Fibroblast of lung (primary cell): Measurements from ENCODE around the gene MAP4K5. TPM values are rescaled to one million over a fixed set of nuclear protein-coding genes. Genes with fewer than 3 reads are reported as not detected.

Source experiments
- DNase-seq, 2 donors: peaks; one replicate each; pipeline versions ENCODE4 v3.0.0 to v3.0.0-alpha.2; 2010; ENCODE audit warnings: low read depth in 2 of 2
- H2AFZ ChIP-seq: 2 replicates; pipeline ENCODE4 v1.5.1; 2012; ENCODE audit warnings: low read length, control low read depth, inconsistent platforms
- H3K27ac ChIP-seq: 2 replicates; pipeline ENCODE4 v1.5.1; 2011; ENCODE audit warnings: low read length, control low read depth; ENCODE audit not compliant: insufficient read depth
- H3K27me3 ChIP-seq: 2 replicates; pipeline ENCODE4 v1.5.1; 2011; ENCODE audit warnings: mild to moderate bottlenecking, low read length; ENCODE audit not compliant: control insufficient read depth, insufficient read depth
- H3K36me3 ChIP-seq: 2 replicates; pipeline ENCODE4 v1.5.1; 2011; ENCODE audit warnings: low read length; ENCODE audit not compliant: control insufficient read depth, insufficient read depth
- H3K4me1 ChIP-seq: 2 replicates; pipeline ENCODE4 v1.5.1; 2011; ENCODE audit warnings: low read length; ENCODE audit not compliant: control insufficient read depth, insufficient read depth; ENCODE audit errors: extremely low read depth
- H3K4me2 ChIP-seq: 2 replicates; pipeline ENCODE4 v1.5.1; 2011; ENCODE audit warnings: low read length, control low read depth; ENCODE audit not compliant: insufficient read depth; ENCODE audit errors: extremely low read depth
- H3K4me3 ChIP-seq, 4 experiments: fragments of 200-600 bp in 1 of 4; sonication (generic) in 1 of 4; replicated peaks in 1 of 4; 2 replicates each; pipeline ENCODE4 v1.5.1; 2011 to 2016; ENCODE audit warnings: low read length in 4 of 4, low read depth in 3 of 4, mild to moderate bottlenecking in 3 of 4, control low read depth in 2 of 4, inconsistent platforms in 1 of 4, mixed read lengths in 1 of 4; ENCODE audit not compliant: insufficient read depth in 1 of 4; ENCODE audit errors: control extremely low read depth in 1 of 4
- H3K79me2 ChIP-seq: 2 replicates; pipeline ENCODE4 v1.5.1; 2012; ENCODE audit warnings: mild to moderate bottlenecking, low read length, inconsistent platforms; ENCODE audit not compliant: control insufficient read depth, insufficient read depth
- H3K9ac ChIP-seq: 2 replicates; pipeline ENCODE4 v1.5.1; 2011; ENCODE audit warnings: mild to moderate bottlenecking, low read length, control low read depth; ENCODE audit not compliant: insufficient read depth
- H3K9me3 ChIP-seq: 2 replicates; pipeline ENCODE4 v1.5.1; 2012; ENCODE audit warnings: low read depth, low read length; ENCODE audit not compliant: control insufficient read depth, insufficient read depth
- H4K20me1 ChIP-seq: 2 replicates; pipeline ENCODE4 v1.5.1; 2011; ENCODE audit warnings: low read length; ENCODE audit not compliant: control insufficient read depth, insufficient read depth; ENCODE audit errors: extremely low read depth
- EZH2 ChIP-seq: IDR thresholded peaks from 2 replicates; pipeline ENCODE4 v1.5.1; 2012; ENCODE audit warnings: low read length, control low read depth, mild to moderate bottlenecking; ENCODE audit errors: missing control alignments
- polyA plus RNA-seq, 2 donors: library from polyadenylated mRNA; depleted of rRNA in 1 of 2; stranded (reverse) in 1 of 2; unstranded in 1 of 2; fragments of >200 nt; gene quantifications; 2 replicates each; pipeline ENCODE4 v1.2.1, GENCODE V29; 2011 to 2012; ENCODE audit warnings: missing spikeins in 1 of 2
- total RNA-seq: library from RNA; depleted of rRNA; stranded (reverse); fragments of >200 nt; gene quantifications from 2 replicates; pipeline ENCODE4 v1.2.1, GENCODE V29; 2014
- TF ChIP-seq, protein P1 (sequence below), 2 donors: IDR thresholded peaks in 1 of 2; conservative IDR thresholded peaks in 1 of 2; 1 replicate in 1 of 2; 2 replicates in 1 of 2; pipeline ENCODE4 v1.5.1; 2011 to 2012; ENCODE audit warnings: low read length in 2 of 2, control low read depth in 1 of 2, inconsistent platforms in 1 of 2, low read depth in 1 of 2, mild to moderate bottlenecking in 1 of 2

The MAP4K5 gene
- total and polyA plus RNA-seq, 2 donors (not counting 1 experiment from before 2014, with no cell fraction given) = 39.4 to 41.1 TPM

DNA sequence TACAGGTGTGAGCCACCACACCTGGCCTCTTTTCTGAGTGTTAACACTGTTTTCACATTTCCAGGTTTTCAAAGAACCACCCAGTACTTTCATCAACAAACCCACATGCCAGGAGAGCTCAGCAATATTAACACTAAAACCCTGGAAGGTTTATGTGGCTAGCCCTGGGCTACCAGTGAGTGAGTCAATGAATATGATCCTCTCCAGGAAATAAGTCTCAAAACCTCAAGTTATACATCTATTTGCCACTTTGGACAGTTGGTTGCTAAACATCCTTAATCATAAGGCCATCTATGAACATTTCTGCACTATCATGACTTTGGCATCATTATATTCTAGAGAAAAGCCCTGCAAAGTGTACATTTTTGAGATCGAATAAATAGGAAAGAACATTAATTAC lies 129.4 kb downstream of the MAP4K5 start:
- Histone ChIP-seq H4K20me1 (no peaks in the 10 kb centered on the region), H3K9me3 (no peaks in the 10 kb centered on the region), H3K27me3 (no peaks in the 10 kb centered on the region), H3K4me2 (no peak overlapping the region), H3K27ac (peak overlapping the region; percentile 34), H3K4me3 (no peak overlapping the region), H3K4me1 (peaks cover 11% of the 10 kb centered on the region), H3K9ac (no peak overlapping the region), H3K36me3 (no peaks in the 10 kb centered on the region), H3K79me2 (no peaks in the 10 kb centered on the region), H2AFZ (no peak overlapping the region)
- TF ChIP-seq EZH2 = no peak
- TF ChIP-seq, protein P1, sequence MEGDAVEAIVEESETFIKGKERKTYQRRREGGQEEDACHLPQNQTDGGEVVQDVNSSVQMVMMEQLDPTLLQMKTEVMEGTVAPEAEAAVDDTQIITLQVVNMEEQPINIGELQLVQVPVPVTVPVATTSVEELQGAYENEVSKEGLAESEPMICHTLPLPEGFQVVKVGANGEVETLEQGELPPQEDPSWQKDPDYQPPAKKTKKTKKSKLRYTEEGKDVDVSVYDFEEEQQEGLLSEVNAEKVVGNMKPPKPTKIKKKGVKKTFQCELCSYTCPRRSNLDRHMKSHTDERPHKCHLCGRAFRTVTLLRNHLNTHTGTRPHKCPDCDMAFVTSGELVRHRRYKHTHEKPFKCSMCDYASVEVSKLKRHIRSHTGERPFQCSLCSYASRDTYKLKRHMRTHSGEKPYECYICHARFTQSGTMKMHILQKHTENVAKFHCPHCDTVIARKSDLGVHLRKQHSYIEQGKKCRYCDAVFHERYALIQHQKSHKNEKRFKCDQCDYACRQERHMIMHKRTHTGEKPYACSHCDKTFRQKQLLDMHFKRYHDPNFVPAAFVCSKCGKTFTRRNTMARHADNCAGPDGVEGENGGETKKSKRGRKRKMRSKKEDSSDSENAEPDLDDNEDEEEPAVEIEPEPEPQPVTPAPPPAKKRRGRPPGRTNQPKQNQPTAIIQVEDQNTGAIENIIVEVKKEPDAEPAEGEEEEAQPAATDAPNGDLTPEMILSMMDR (conservative IDR thresholded peaks at IDR 0.05 in 1 of 2, IDR thresholded peaks at IDR 0.05 in 1 of 2; ENCODE audit: low read depth in 1 of 2, low read length in 2 of 2) = no peak
- DNase-seq = no peak

DNA sequence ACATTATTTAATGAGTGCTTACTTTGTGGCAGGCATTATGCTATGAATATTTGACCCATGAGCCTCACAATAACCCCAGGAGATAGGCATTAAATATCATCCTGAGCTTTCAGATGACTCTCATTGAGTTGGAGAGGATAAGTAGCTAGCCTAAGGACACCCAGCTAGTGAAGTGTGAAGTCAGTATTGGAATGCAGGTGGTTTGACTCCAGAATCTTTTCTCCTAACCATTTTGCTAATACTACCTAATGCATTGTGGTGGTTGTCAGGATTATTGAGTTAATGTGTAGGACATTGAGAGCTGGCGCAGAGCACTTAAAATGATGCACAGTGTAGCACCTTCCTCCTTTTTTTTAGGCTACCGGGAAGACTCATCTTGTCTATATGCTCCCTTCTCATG lies 131.9 kb downstream of the MAP4K5 start:
- no peak overlapping the region for H3K4me2 ChIP-seq

DNA sequence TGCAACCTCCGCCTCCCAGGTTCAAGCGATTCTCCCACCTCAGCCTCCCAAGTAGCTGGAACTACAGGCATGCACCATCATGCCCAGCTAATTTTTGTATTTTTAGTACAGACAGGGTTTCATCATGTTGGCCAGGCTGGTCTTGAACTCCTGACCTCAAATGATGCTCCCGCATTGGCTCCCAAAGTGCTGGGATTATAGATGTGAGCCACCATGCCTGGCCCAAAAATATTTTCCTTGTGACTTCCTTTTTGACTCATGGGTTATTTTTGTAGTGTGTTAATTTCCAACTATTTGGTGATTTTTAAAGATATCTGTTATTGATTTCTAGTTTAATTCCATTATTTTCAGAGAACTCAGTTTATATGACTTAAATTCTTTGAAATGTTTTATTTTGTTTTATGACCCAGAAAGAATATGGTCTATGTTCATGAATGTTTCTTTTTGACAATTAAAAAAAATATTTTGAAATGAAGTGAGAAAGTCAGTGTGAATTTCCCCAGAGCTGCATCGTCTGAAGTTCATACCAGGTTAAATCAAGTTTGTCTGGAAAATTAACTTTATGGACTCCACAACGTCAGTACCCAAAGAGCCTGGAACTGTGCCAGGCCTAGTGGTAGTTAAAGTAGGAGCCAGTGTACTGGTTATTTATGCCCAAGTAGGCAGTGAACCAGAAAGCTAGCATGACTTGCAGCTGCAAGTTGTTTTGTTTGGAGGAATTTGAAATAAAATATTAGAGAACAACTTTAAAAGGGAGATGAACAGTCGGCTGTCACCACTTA lies 132.9 kb downstream of the MAP4K5 start:
- DNase-seq = peak; percentile 25 to 63
- TF ChIP-seq EZH2 = no peak
- TF ChIP-seq, protein P1 (conservative IDR thresholded peaks at IDR 0.05 in 1 of 2, IDR thresholded peaks at IDR 0.05 in 1 of 2; ENCODE audit: low read depth in 1 of 2, low read length in 2 of 2) = no peak
- H3K36me3 ChIP-seq = no peaks in the 10 kb centered on the region

More for the DNA sequence above, 131.9 kb downstream of the MAP4K5 start:
- no peak overlapping the region for H2AFZ ChIP-seq
- no peak overlapping the region for H3K9ac ChIP-seq
- H3K79me2 ChIP-seq = no peaks in the 10 kb centered on the region
- H4K20me1 ChIP-seq = no peaks in the 10 kb centered on the region
- DNase-seq = no peak
- H3K27ac ChIP-seq = no peak overlapping the region
- TF ChIP-seq, protein P1 (conservative IDR thresholded peaks at IDR 0.05 in 1 of 2, IDR thresholded peaks at IDR 0.05 in 1 of 2; ENCODE audit: low read depth in 1 of 2, low read length in 2 of 2) = no peak
- TF ChIP-seq EZH2 = no peak
- H3K9me3 ChIP-seq = no peaks in the 10 kb centered on the region
- peaks cover 19% of the 10 kb centered on the region for H3K4me1 ChIP-seq
- H3K27me3 ChIP-seq = no peaks in the 10 kb centered on the region
- H3K36me3 ChIP-seq = no peaks in the 10 kb centered on the region
- H3K4me3 ChIP-seq = no peak overlapping the region

More for the DNA sequence above, 132.9 kb downstream of the MAP4K5 start:
- Histone ChIP-seq H3K4me3 (no peak overlapping the region), H3K27me3 (no peaks in the 10 kb centered on the region), H2AFZ (no peak overlapping the region), H3K4me2 (no peak overlapping the region), H3K4me1 (peaks cover 22% of the 10 kb centered on the region), H3K9me3 (no peaks in the 10 kb centered on the region), H4K20me1 (no peaks in the 10 kb centered on the region), H3K79me2 (no peaks in the 10 kb centered on the region), H3K27ac (no peak overlapping the region), H3K9ac (no peak overlapping the region)
